K562 treated with DMSO at 1 percent for 48 hours (cell line): Measurements from ENCODE around the gene PDE2A. TPM values are rescaled to one million over a fixed set of nuclear protein-coding genes. Genes with fewer than 3 reads are reported as not detected.

Experiments
- total RNA-seq: library from RNA; unstranded; fragments of 300-600 nt; gene quantifications from 2 replicates; pipeline ENCODE4 v1.2.3, GENCODE V29; 2022; ENCODE audit warnings: low replicate concordance; ENCODE audit errors: extremely low read depth

Gene PDE2A
- total RNA-seq: not detected in 2 replicates

DNA sequence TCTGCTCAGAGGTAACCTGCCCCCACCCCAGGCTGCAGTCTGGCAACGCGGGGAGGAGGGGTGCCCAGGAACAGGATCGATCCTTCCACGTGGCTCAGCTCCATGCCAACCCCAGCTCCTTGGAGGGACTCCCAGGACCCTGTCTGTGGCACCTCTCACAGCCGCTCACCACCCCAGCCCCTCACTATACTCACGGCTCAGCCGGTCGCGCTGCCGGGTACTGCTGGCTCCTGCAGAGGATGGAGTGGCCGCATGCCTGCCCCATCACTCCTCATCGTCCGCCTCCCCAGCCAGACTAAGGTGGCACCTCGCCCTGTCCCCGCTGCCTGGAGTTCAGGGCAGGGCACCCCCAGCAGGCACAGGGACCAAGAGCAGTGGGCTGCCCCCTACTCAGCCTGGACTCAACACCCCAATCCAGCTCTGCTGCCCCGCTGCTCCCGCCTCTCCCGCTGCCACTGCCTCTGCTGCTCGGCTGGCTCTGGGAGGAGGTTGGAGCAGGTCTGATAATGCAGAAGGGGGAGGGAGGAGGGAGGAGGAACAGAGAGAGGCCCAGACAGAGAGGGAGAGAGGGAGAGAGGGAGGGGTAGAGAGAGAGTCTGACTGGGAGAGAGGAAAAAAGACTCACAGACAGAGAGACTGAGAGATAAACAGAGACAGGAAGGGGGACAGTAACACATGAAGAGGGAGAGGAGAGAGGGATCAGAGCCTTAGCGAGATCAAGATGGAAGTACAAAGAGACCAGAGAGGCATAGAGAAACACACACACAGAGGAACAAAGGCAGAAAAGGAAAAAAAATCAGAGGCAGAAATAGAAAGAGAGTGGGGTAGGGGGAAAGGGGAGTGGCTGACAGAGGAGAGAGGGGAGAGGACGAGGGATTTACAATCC, at the start of gene PDE2A:
Gene PDE2A, minus strand, starts transcription at position 480 of the 886 bp plus-strand sequence. Its CDS starts 215 bp downstream, at position 265.

Other genes with a start within 250 kb of the PDE2A start
- gene CLPB, start 239.9 kb downstream of the PDE2A start, total RNA-seq: not detected in 2 replicates
- not detected in 2 replicates for gene ARAP1, start 78.0 kb upstream of the PDE2A start, total RNA-seq
- gene STARD10, start 119.6 kb upstream of the PDE2A start, total RNA-seq: not detected in 2 replicates
- not detected in 2 replicates for gene ATG16L2, start 140.0 kb upstream of the PDE2A start, total RNA-seq